Stimulated activated CD4-positive, alpha-beta T cell treated with anti-CD3 and anti-CD28 coated beads, Interleukin-15, amount 100 ng/mL, for 24 hours (primary cell): ENCODE measurements around the gene GRIK2.
"Not testable (repeated sequence)": the region's sequence is repeated elsewhere in the genome, so short reads cannot be mapped to it uniquely, and the experiment has no call there.

Source experiments
- DNase-seq: peaks from one replicate; pipeline ENCODE4 v3.0.0-alpha.2; 2020

Gene GRIK2

GRCh38 chr6:101393251-101393828, at the start of gene GRIK2:
Gene GRIK2, plus strand, starts transcription at chr6:101393708.
- peak; percentile 33 for DNase-seq

GRCh38 chr6:101344885-101345284, 48.6 kb upstream of the GRIK2 start:
- no peak for DNase-seq

GRCh38 chr6:101348816-101349215, 44.7 kb upstream of the GRIK2 start:
- DNase-seq, result no peak

- not testable (repeated sequence) for DNase-seq
Observed at GRCh38 chr6:101350631-101351030, 42.9 kb upstream of the GRIK2 start.

- DNase-seq, result no peak
Observed at GRCh38 chr6:101351173-101351572, 42.3 kb upstream of the GRIK2 start.

GRCh38 chr6:101352316-101352715, 41.2 kb upstream of the GRIK2 start:
- DNase-seq, result no peak

- DNase-seq, result no peak
Observed at GRCh38 chr6:101365181-101365580, 28.3 kb upstream of the GRIK2 start.

GRCh38 chr6:101379926-101380325, 13.6 kb upstream of the GRIK2 start:
- no peak for DNase-seq

DNA sequence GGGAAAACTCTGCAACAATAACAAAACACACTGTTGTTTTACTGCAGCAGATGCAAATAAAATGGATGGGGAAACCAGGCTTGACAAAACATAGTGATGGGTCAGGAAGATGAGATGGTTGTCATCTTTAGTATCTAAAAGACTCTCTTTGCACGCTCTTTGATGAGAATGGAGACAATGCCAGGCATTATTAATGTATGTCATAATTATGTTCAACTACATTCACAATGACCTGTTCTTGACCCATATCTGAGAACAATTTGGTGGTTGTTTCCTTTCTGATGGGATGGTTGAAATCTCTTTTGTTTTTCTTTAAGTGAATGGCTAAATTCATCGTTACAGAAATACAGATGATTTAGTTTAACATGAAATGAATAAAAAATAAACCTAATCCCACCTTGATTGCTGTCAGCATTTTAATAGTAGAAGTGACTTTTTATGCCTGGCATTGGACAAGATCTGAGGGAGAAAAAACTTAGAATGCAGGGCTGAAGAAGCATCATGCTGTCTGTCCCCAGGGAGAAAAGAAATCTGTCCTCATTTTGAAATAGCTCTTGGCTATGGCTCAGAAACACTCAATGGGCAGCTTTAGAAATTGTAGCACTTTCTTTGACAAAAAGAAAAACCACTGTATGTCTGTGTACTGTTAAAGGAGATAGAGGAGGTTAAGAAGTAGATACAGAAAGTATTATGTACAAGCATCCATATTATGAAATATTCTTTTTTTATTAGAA, 12.4 kb upstream of the GRIK2 start:
- no peak for DNase-seq

DNA sequence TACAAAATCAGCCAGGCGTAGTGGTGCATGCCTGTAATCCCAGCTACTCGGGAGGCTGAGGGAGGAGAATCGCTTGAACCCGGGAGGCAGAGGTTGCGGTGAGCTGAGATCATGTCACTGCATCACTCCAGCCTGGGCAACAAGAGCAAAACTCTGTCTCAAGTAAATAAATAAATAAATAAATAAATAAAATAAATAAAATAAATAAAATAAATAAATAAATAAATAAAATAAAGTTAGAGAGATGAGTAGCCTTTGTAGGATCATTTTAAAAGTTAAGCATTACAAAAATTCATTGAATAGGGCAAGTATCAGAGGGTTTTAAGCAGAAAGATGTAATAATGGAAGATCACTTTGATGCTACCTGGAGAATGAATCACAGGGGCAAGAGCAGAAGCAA, 9.8 kb upstream of the GRIK2 start:
- not testable (repeated sequence) for DNase-seq

GRCh38 chr6:101386982-101387381, 6.5 kb upstream of the GRIK2 start:
- no peak for DNase-seq

GRCh38 chr6:101391772-101392585, 1.5 kb upstream of the GRIK2 start:
- DNase-seq, result no peak

- DNase-seq, result no peak
Observed at GRCh38 chr6:101392586-101393230, 800 bp upstream of the GRIK2 start.

- no peak for DNase-seq
Observed at GRCh38 chr6:101393829-101394251, 332 bp downstream of the GRIK2 start.

DNA sequence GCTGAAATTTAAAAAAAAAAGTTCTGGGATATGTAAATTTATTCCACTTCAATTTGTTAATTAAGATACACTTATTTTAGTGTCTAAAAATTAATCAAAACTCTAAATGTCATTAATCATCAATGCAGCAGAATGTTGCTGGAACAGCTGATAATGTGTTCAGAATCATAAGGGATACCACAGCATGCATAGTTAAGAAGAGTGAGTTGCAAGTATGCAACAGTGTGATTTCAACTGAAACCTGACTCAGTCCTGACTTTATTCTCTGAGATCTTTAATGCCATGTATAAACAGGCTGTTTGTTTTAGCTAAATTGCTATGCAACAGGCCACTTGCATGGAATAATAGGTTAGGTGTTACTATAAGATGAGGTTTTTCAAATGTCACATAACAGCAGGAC, 1.4 kb downstream of the GRIK2 start:
- DNase-seq, result no peak

- no peak for DNase-seq
Observed at GRCh38 chr6:101395345-101395744, 1.8 kb downstream of the GRIK2 start.

DNA sequence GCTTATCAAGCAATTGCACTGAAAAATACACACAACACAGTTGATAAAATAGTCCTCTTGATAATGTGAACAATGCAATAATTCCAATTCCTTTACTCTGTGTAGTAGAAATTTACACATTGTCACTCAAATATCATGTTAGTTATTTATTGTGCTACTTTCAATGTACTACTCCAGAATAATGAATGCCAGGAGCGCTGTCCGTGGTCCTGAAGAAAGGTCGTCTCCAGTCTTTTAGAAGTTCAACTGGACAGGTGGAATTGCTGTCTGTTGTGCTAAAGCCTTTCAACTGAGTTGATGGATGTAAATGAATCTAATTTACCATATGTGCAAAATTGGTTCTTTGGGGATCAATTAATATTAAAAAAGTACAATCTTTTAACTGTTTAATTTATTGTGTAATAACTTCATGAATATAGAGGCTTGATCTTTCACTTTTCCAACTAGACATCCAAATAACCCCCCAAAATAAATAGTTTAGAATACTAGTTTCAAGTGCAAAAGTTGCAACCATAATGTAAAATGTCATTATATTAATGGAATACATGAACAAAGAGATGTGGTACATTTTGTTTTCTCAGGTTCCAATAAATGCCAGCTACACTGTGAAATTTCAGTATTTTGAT, 3.2 kb downstream of the GRIK2 start:
- peak; percentile 38 for DNase-seq

GRCh38 chr6:101397199-101397598, 3.7 kb downstream of the GRIK2 start:
- no peak for DNase-seq

DNA sequence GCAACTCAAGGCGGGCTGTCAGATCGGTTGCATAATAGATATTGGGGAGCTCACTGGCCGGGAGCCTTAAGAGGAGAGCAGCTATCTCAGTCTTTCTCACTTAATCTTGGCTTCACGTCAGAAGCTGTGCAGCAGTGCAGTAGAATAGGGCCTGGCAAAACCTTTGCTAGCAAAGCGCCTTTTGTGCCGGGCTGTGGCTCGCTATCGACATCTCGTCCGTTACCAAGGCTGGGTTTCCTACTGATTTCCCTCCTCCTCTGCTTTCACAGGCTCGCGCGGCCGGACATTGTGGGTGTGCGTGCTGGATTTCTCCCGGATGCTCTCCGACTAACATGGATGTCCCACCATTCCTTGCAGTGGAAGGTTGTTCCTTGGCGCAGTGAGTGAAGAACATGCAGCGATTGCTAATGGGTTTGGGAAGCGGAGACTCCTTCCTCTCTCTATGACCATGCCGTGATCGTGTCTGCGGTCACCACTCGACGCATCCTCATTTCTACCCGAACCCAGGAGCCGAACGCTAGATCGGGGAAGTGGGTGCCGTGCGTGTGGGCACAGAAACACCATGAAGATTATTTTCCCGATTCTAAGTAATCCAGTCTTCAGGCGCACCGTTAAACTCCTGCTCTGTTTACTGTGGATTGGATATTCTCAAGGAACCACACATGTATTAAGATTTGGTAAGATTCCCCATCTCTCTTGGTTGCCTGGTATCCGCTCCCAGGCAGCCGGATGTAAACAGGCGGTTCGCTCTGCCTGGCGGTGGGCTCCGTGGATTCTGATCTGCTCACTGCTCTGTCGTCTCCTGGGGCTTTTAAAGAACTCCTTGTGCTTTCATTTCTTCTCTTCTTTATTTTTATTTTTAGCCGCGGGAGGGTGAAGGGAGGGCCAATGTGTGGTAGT, 5.5 kb downstream of the GRIK2 start:
- DNase-seq, result no peak

DNA sequence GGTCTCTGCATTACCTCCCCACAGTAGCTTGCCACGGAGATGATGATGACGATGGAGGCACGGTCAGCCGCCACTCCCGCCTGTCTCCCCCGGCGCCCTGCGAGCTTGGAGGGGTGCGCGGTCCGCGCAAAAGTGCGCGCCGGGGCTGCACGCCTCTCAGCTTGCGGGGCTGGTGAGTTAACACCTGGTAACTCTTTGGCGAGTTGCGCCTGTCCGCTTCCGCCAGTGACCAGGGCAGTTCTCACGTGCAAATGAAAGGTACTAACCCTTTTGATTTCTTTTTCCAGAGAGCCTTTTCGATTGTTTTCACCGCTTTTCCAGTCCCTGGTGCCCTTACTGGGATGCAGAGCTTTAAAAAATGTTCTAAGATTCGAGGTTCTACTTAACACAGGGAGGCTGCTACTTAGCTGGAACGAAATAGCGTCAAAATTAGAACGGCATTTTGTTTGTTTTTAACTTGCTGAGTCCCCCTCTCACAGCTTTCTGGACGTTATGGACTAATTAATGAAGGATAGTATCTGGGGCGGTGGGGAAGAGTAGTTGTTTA, 6.2 kb downstream of the GRIK2 start:
- DNase-seq, result no peak

- DNase-seq, result no peak
Observed at GRCh38 chr6:101400326-101401135, 7.0 kb downstream of the GRIK2 start.
